OCI-LY7 (cell line): ENCODE data around the gene ACIN1. TPM values are rescaled to one million over a fixed set of nuclear protein-coding genes. Genes with fewer than 3 reads are reported as not detected.

Experiments
- BruUV-seq: library from RNA; stranded (reverse); fragments of 400-500 nt; replicated peaks from 2 replicates; lab custom pipeline; 2021; lab: Mats Ljungman, UMichigan
- CTCF ChIA-PET: fragments of 300-600 bp; sonication (Branson Sonifier 250); formaldehyde crosslinking; loops from one replicate; lab custom pipeline; 2022; ENCODE audit warnings: antibody characterized with exemption; ENCODE audit not compliant: unreplicated experiment; lab: Charles Lee
- POLR2A ChIA-PET: fragments of 300-600 bp; sonication (Branson Sonifier 250); formaldehyde crosslinking; loops from one replicate; lab custom pipeline; 2022; ENCODE audit warnings: antibody characterized with exemption; lab: Charles Lee
- DNase-seq: peaks from one replicate; pipeline ENCODE4 v3.0.0-alpha.2; 2015; ENCODE audit warnings: low spot score
- H2AFZ ChIP-seq: fragments of 200-600 bp; sonication (generic), shearing (Covaris generic); 2 replicates; pipeline ENCODE4 v1.6.1; 2014; ENCODE audit warnings: mild to moderate bottlenecking, antibody characterized with exemption, low read length, moderate library complexity
- H3K27ac ChIP-seq: fragments of 200-600 bp; sonication (generic); 2 replicates; pipeline ENCODE4 v1.5.1; 2014; ENCODE audit warnings: mixed run types, low read depth, mild to moderate bottlenecking, moderate library complexity, low read length, inconsistent platforms; ENCODE audit not compliant: poor library complexity, severe bottlenecking
- H3K36me3 ChIP-seq: fragments of 200-600 bp; sonication (generic); 2 replicates; pipeline ENCODE4 v1.6.1; 2014; ENCODE audit warnings: mild to moderate bottlenecking, antibody characterized with exemption, low read length, moderate library complexity, mixed read lengths; ENCODE audit not compliant: insufficient read depth
- H3K4me1 ChIP-seq: fragments of 200-600 bp; sonication (generic); 2 replicates; pipeline ENCODE4 v1.5.1; 2014; ENCODE audit warnings: mild to moderate bottlenecking, low read length; ENCODE audit not compliant: insufficient read depth, poor library complexity, severe bottlenecking
- H3K4me2 ChIP-seq: fragments of 200-600 bp; sonication (generic); 2 replicates; pipeline ENCODE4 v1.6.1; 2014; ENCODE audit warnings: mild to moderate bottlenecking, low read length
- H3K4me3 ChIP-seq: fragments of 200-600 bp; sonication (generic); 2 replicates; pipeline ENCODE4 v1.5.1; 2014; ENCODE audit warnings: mild to moderate bottlenecking, low read depth, low read length; ENCODE audit not compliant: poor library complexity, severe bottlenecking
- H3K79me2 ChIP-seq: fragments of 200-600 bp; sonication (generic); 2 replicates; pipeline ENCODE4 v1.6.1; 2016; ENCODE audit warnings: low read depth, mild to moderate bottlenecking, low read length, moderate library complexity, mixed read lengths; ENCODE audit not compliant: insufficient read depth
- H3K9me2 ChIP-seq: fragments of 200-600 bp; sonication (generic); 2 replicates; pipeline ENCODE4 v1.6.1; 2016; ENCODE audit warnings: mild to moderate bottlenecking, low read length, mixed read lengths; ENCODE audit not compliant: insufficient read depth
- H3K9me3 ChIP-seq: fragments of 200-600 bp; sonication (generic); 2 replicates; pipeline ENCODE4 v1.6.1; 2014; ENCODE audit warnings: mild to moderate bottlenecking, mixed run types, low read length, mixed read lengths
- H4K20me1 ChIP-seq: fragments of 200-600 bp; sonication (generic); 2 replicates; pipeline ENCODE4 v1.6.1; 2014; ENCODE audit warnings: mild to moderate bottlenecking, antibody characterized with exemption, low read length, moderate library complexity, mixed read lengths; ENCODE audit not compliant: insufficient read depth
- EZH2phosphoT487 ChIP-seq: fragments of 200-600 bp; sonication (generic); IDR thresholded peaks from 2 replicates; pipeline ENCODE4 v1.6.1; 2018; ENCODE audit warnings: low read depth, borderline replicate concordance, mild to moderate bottlenecking, mixed run types, antibody characterized with exemption, low read length, moderate library complexity, mixed read lengths
- intact Hi-C: fragments of 100-400 bp; cut with micrococcal nuclease; formaldehyde crosslinking; loops from one replicate; pipeline ENCODE4 v1.10.0; 2022; ENCODE audit not compliant: unreplicated experiment
- total RNA-seq, 2 experiments: library from RNA; depleted of rRNA in 1 of 2; stranded (reverse); fragments of >200 nt in 1 of 2; shearing (Covaris generic) in 1 of 2; gene quantifications; 2 replicates each; pipeline ENCODE4 v1.2.3, GENCODE V29; 2014 to 2022
- TF ChIP-seq, protein P1 (sequence below): fragments of 200-600 bp; sonication (generic); conservative IDR thresholded peaks from 2 replicates; pipeline ENCODE4 v1.5.1; 2014; ENCODE audit warnings: mild to moderate bottlenecking, antibody characterized with exemption, low read length, moderate library complexity, mixed read lengths

ACIN1 gene
- total RNA-seq, 2 experiments from 2014 or later: 107 to 206 TPM

DNA sequence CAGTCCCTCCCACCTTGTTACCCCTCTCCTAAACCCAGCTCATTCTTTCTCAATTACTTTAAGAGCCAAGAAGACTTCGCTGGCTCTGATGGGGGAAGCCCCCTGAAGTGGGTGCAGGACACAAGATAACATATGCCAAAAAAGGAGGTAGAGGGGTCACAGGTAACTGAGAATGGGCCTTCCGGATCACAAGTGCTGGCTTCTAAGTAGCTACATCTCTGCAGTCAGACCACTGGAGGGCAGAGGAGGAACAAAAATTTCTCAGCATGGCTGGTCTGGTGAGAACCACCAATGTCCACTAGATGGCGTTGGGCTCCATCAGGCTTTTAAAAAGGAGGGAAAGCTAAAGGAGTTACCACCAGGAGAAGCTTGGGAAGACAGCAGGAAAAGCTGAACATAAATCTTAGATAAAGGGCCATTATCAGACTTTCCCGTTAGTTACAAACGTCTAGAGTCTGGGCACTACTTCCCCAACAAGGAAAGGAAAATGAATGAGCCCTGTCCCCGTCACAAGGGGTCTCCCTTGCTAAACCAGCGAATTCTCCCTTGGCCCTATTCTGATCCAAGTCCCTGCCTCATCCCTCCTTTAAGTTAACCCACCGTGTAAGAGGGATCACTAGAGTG, 26.0 kb downstream of the ACIN1 start:
- peak; percentile 87 for DNase-seq
- Histone ChIP-seq H4K20me1 (0 out of 2 replicates have a peak, but pooled peaks cover 9% of the 10 kb centered on the region), H3K4me2 (peak overlapping the region; percentile 42), H3K4me1 (peaks cover 29% of the 10 kb centered on the region), H3K9me3 (no peaks in the 10 kb centered on the region), H3K79me2 (peaks cover 45% of the 10 kb centered on the region), H3K27ac (peak overlapping the region; percentile 25), H3K4me3 (no peak overlapping the region), H3K36me3 (peaks cover 83% of the 10 kb centered on the region), H3K9me2 (no peaks in the 10 kb centered on the region), H2AFZ (no peak overlapping the region)
- TF ChIP-seq EZH2phosphoT487: no peak
- TF ChIP-seq, protein P1, sequence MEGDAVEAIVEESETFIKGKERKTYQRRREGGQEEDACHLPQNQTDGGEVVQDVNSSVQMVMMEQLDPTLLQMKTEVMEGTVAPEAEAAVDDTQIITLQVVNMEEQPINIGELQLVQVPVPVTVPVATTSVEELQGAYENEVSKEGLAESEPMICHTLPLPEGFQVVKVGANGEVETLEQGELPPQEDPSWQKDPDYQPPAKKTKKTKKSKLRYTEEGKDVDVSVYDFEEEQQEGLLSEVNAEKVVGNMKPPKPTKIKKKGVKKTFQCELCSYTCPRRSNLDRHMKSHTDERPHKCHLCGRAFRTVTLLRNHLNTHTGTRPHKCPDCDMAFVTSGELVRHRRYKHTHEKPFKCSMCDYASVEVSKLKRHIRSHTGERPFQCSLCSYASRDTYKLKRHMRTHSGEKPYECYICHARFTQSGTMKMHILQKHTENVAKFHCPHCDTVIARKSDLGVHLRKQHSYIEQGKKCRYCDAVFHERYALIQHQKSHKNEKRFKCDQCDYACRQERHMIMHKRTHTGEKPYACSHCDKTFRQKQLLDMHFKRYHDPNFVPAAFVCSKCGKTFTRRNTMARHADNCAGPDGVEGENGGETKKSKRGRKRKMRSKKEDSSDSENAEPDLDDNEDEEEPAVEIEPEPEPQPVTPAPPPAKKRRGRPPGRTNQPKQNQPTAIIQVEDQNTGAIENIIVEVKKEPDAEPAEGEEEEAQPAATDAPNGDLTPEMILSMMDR: peak; percentile 100
- intact Hi-C loops: loop anchor here (1.0 kb wide), 2 partner anchors 51 to 118 kb away; no protein-coding TSS in a partner anchor
- BruUV-seq: no TSS peak
- CTCF ChIA-PET: interaction anchor here (0.9 to 1.7 kb wide), 12 partner anchors 9 to 115 kb away, joined by 3 to 12 read pairs (median 4); partner anchors contain the start of genes ACIN1, C14orf119, CEBPE and SLC7A8
- POLR2A ChIA-PET: interaction anchor here (0.6 to 1.4 kb wide), 3 partner anchors 26 to 199 kb away, joined by 3 to 5 read pairs (median 3); partner anchors contain the start of genes ACIN1 and C14orf119

DNA sequence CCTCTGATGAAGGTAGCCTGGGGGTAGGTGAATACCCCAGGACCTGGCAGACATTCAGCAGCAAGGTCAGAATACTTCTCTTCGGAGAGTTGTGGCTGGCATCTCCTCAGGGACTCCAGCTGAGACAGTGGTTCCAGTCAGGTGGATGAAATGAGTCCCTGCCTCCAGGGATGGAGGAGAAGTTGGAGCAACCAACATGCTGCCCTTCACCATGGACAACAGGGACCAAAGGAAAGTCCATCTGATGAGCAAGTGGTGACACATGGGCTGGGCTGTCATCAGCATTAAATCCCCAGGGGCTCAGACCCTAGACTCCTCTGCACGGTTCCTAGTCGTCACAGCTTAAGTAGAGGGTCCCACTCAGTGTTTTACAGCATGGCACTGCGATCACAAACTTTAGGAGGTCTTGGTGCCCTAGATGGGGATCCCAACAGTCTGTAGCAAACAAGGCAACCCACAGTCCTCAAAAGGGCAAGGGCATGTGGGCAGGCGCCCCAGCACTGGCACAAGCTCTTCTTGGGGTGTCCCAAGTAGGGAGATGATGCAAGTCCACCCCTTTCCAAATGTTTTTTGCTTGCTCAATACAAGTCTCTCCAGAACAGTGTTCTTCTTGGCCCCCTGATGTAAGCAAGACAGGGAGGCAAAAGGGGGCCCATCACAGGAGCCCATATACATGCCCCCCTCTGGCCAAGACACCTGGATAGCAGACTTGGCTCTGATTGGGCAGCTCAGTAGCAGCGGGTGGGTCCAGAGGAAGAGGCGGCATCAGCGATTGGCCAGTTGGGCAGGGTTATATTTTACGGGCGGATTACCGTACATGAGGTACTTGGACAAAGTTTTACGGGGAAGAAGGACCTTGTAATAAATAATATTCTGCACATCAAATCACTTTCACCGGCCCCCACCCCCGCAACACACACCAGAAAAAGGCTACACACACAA, 26.8 kb downstream of the ACIN1 start:
- intact Hi-C loops: no loop called here
- H2AFZ ChIP-seq: no peak overlapping the region
- POLR2A ChIA-PET: interaction anchor here (1.1 to 1.4 kb wide), 2 partner anchors 27 to 82 kb away, joined by 3 to 5 read pairs; partner anchors contain the start of genes ACIN1 and C14orf119
- CTCF ChIA-PET: interaction anchor here (0.6 to 1.7 kb wide), 13 partner anchors 9 to 196 kb away, joined by 3 to 12 read pairs (median 4); partner anchors contain the start of genes ACIN1, C14orf119, CEBPE and SLC7A8
- H3K36me3 ChIP-seq: peaks cover 84% of the 10 kb centered on the region
- no peak overlapping the region for H3K27ac ChIP-seq
- H4K20me1 ChIP-seq: 0 out of 2 replicates have a peak, but pooled peaks cover 9% of the 10 kb centered on the region
- no peaks in the 10 kb centered on the region for H3K9me3 ChIP-seq
- H3K4me3 ChIP-seq: no peak overlapping the region
- DNase-seq: no peak
- H3K9me2 ChIP-seq: no peaks in the 10 kb centered on the region
- peak overlapping the region; percentile 42 for H3K4me2 ChIP-seq
- TF ChIP-seq, protein P1: no peak
- no peak for TF ChIP-seq EZH2phosphoT487
- BruUV-seq: no TSS peak
- H3K79me2 ChIP-seq: peaks cover 45% of the 10 kb centered on the region
- H3K4me1 ChIP-seq: peaks cover 29% of the 10 kb centered on the region
